ENCODE data around the gene ATG7. TPM values are rescaled to one million over a fixed set of nuclear protein-coding genes. Genes with fewer than 3 reads are reported as not detected.

ATG7 gene
- total RNA-seq, 2 experiments from 2014 or later, result 29.5 to 34.2 TPM

GRCh38 chr3:11552289-11553264 lies 280.4 kb downstream of the ATG7 start:
- H3K4me3 Mint-ChIP-seq, result no peak overlapping the region
- no peaks in the 10 kb centered on the region for H3K27me3 Mint-ChIP-seq
- POLR2A ChIA-PET, result no interaction called here
- no peak for DNase-seq
- peaks cover 21% of the 10 kb centered on the region for H3K36me3 Mint-ChIP-seq (ENCODE audit: low read depth)
- H3K4me1 Mint-ChIP-seq, result no peaks in the 10 kb centered on the region
- H3K27ac Mint-ChIP-seq, result no peak overlapping the region
- no peaks in the 10 kb centered on the region for H3K9me3 Mint-ChIP-seq
- CTCF ChIA-PET, result interaction anchor here (0.9 kb wide), 1 partner anchor 22 kb away, joined by 3 read pairs; no protein-coding TSS in a partner anchor

GRCh38 chr3:11553436-11554235 lies 281.4 kb downstream of the ATG7 start:
- CTCF ChIA-PET, result interaction anchor here (0.9 to 1.1 kb wide), 2 partner anchors 10 to 21 kb away, joined by 3 read pairs; no protein-coding TSS in a partner anchor
- no peaks in the 10 kb centered on the region for H3K27me3 Mint-ChIP-seq
- DNase-seq, result no peak
- no peak overlapping the region for H3K27ac Mint-ChIP-seq
- H3K4me1 Mint-ChIP-seq, result peaks cover 6% of the 10 kb centered on the region
- POLR2A ChIA-PET, result no interaction called here
- no peaks in the 10 kb centered on the region for H3K9me3 Mint-ChIP-seq
- peaks cover 25% of the 10 kb centered on the region for H3K36me3 Mint-ChIP-seq (ENCODE audit: low read depth)
- no peak overlapping the region for H3K4me3 Mint-ChIP-seq

DNA sequence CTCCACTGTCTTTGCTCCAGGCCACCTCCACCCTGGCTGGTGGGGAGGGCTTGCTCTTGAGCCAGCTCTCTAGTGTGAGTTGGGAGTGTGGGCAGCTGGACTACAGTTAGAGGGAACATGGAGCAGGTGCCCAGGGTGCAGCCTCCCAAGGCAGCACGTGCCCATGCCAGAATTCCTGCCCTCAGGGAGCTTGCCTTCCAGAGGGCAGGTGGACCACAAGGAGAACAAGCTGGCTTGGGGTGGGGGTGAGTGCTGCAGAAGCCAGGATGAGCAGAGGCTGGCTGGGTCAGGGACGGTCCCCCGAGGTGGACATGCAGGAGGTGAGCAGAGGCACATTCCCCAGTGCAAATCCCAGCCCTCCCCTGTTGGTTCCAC lies 282.0 kb downstream of the ATG7 start:
- Mint-ChIP-seq H3K27me3 (no peaks in the 10 kb centered on the region), H3K9me3 (no peaks in the 10 kb centered on the region), H3K4me3 (no peak overlapping the region), H3K4me1 (peaks cover 6% of the 10 kb centered on the region), H3K36me3 (ENCODE audit: low read depth) (peaks cover 25% of the 10 kb centered on the region), H3K27ac (no peak overlapping the region)
- POLR2A ChIA-PET, result no interaction called here
- no peak for DNase-seq
- CTCF ChIA-PET, result interaction anchor here (1.1 kb wide), 1 partner anchor 9 kb away, joined by 3 read pairs; no protein-coding TSS in a partner anchor

GRCh38 chr3:11554666-11555065 lies 282.5 kb downstream of the ATG7 start:
- H3K27me3 Mint-ChIP-seq, result no peaks in the 10 kb centered on the region

DNA sequence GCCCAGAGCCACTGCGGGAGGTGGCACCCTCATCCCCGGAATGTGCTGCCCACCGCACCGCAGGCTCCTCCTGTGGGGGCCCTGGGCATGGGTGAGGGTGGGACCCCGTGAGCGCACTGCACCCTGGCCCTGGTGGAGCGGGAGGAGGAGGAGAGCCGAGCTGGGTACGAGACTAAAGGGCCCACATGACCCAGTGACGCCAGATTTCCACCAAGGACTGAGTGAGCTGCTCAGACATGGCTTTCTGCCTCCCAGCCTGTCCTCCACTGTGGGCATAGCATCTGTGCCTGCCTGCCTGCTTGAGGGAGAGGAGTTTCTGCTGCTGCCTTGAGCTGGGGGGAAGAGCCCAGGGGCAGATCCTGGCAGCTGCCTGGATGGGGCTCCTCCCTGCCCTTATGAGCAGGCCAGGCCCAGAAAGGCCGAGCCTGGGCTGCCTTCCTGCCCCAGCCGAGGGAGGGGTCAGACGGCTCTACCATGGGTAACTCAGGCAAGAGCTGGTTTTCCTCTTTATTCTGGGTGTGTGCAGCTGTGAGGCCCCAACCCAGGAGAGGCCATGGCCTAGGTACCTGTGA lies 283.1 kb downstream of the ATG7 start:
- DNase-seq, result no peak
- Mint-ChIP-seq H3K9me3 (no peaks in the 10 kb centered on the region), H3K4me3 (no peak overlapping the region), H3K27ac (no peak overlapping the region), H3K36me3 (ENCODE audit: low read depth) (peaks cover 25% of the 10 kb centered on the region), H3K4me1 (peaks cover 6% of the 10 kb centered on the region), H3K27me3 (no peaks in the 10 kb centered on the region)
- POLR2A ChIA-PET, result no interaction called here
- CTCF ChIA-PET, result interaction anchor here (0.5 to 1.5 kb wide), 2 partner anchors 15 to 16 kb away, joined by 3 read pairs; no protein-coding TSS in a partner anchor

More at GRCh38 chr3:11554666-11555065, 282.5 kb downstream of the ATG7 start:
- ChIA-PET POLR2A (no interaction called here), CTCF (interaction anchor here (1.5 kb wide), 1 partner anchor 15 kb away, joined by 3 read pairs; no protein-coding TSS in a partner anchor)
- Mint-ChIP-seq H3K27ac (no peak overlapping the region), H3K9me3 (no peaks in the 10 kb centered on the region), H3K36me3 (ENCODE audit: low read depth) (peaks cover 25% of the 10 kb centered on the region), H3K4me1 (peaks cover 6% of the 10 kb centered on the region), H3K4me3 (no peak overlapping the region)
- DNase-seq, result no peak

GRCh38 chr3:11555881-11556633 lies 283.9 kb downstream of the ATG7 start:
- peaks cover 6% of the 10 kb centered on the region for H3K4me1 Mint-ChIP-seq
- no peak for DNase-seq
- ChIA-PET POLR2A (no interaction called here), CTCF (interaction anchor here (0.5 to 1.9 kb wide), 4 partner anchors 10 to 18 kb away, joined by 3 to 6 read pairs (median 4); no protein-coding TSS in a partner anchor)
- H3K27me3 Mint-ChIP-seq, result no peaks in the 10 kb centered on the region
- H3K9me3 Mint-ChIP-seq, result no peaks in the 10 kb centered on the region
- no peak overlapping the region for H3K4me3 Mint-ChIP-seq
- H3K36me3 Mint-ChIP-seq (ENCODE audit: low read depth), result peaks cover 25% of the 10 kb centered on the region
- peak overlapping the region; percentile 1 for H3K27ac Mint-ChIP-seq

DNA sequence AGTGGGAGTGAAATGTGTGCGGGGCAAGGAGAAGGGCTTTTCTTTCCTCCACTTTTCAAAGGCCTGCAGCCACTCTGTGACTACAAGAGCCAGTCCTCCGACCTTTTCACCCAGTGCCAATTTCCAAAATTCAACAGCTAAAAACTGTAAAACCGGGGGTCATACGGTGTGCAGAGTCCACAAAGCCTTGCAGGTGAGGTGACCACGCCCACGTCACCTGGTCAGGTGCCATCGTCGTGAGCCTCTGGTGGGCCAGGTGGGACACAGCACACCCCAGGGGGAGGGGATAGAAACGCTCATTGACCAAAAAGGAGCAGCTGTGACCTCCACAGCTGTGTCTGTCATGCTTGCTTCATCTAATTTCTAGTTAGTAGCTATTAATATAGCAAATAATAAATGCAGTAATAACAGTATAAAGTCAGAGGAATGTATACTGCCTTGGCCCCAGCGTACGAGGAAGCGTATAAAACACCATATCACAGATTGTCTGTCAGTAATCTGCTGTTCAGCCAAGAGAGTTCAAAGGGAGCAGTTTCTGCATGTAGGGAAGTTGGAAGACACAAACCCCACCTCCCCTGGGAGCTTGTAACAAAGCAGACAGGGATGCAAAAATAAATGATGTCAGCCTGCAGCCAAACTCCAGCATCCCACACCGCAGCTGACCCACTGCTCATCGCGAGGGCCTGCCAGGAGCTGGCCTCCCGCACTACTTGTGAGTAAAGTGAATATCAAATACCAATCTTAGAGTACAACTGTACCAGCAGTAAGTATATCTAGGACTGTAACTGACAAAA lies 284.9 kb downstream of the ATG7 start:
- peaks cover 6% of the 10 kb centered on the region for H3K4me1 Mint-ChIP-seq
- ChIA-PET CTCF (interaction anchor here (0.8 to 1.9 kb wide), 3 partner anchors 9 to 48 kb away, joined by 4 to 6 read pairs (median 4); no protein-coding TSS in a partner anchor), POLR2A (no interaction called here)
- no peak overlapping the region for H3K4me3 Mint-ChIP-seq
- no peak overlapping the region for H3K27ac Mint-ChIP-seq
- H3K27me3 Mint-ChIP-seq, result no peaks in the 10 kb centered on the region
- H3K36me3 Mint-ChIP-seq (ENCODE audit: low read depth), result peaks cover 25% of the 10 kb centered on the region
- no peaks in the 10 kb centered on the region for H3K9me3 Mint-ChIP-seq
- DNase-seq, result no peak

- ChIA-PET POLR2A (no interaction called here), CTCF (interaction anchor here (1.9 kb wide), 1 partner anchor 8 kb away, joined by 4 read pairs; no protein-coding TSS in a partner anchor)
- no peak overlapping the region for H3K27ac Mint-ChIP-seq
- no peaks in the 10 kb centered on the region for H3K9me3 Mint-ChIP-seq
- no peak overlapping the region for H3K4me3 Mint-ChIP-seq
- peaks cover 6% of the 10 kb centered on the region for H3K4me1 Mint-ChIP-seq
- DNase-seq, result no peak
- peaks cover 19% of the 10 kb centered on the region for H3K36me3 Mint-ChIP-seq (ENCODE audit: low read depth)
- no peaks in the 10 kb centered on the region for H3K27me3 Mint-ChIP-seq
These were observed 285.8 kb downstream of the ATG7 start for GRCh38 chr3:11558002-11558401.

DNA sequence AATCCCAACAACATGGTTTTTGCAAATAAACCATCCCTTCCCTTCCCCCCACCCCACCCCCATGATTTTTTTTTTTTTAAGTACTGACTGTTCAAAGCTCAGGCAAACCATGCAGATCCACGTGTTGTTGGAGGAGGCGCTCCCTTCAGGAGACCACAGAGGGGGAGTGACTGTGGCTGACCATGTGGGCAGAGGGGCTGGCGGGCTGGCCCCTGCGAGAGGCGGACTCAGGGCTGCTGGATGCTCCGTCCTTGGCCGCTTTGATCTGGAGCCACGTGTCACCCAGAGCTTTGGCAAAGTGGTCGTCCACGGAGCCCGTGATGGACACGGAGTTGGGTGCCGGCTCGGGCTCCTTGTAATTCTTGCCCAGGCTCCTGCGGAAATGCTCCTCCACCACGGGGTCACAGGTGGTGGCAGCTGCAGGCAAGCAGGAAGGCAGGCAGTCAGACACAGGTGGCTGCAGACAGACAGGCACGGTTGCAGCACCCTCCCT lies 286.3 kb downstream of the ATG7 start:
- no peak overlapping the region for H3K27ac Mint-ChIP-seq
- DNase-seq, result no peak

GRCh38 chr3:11558918-11559815 lies 287.0 kb downstream of the ATG7 start:
- H3K9me3 Mint-ChIP-seq, result no peaks in the 10 kb centered on the region
- peaks cover 6% of the 10 kb centered on the region for H3K4me1 Mint-ChIP-seq
- POLR2A ChIA-PET, result no interaction called here
- DNase-seq, result no peak
- H3K27ac Mint-ChIP-seq, result no peak overlapping the region
- H3K27me3 Mint-ChIP-seq, result no peaks in the 10 kb centered on the region
- H3K4me3 Mint-ChIP-seq, result no peak overlapping the region
- CTCF ChIA-PET, result interaction anchor here (0.6 kb wide), 1 partner anchor 265 kb away, joined by 3 read pairs; no protein-coding TSS in a partner anchor
- peaks cover 14% of the 10 kb centered on the region for H3K36me3 Mint-ChIP-seq (ENCODE audit: low read depth)

More for the DNA sequence above, 286.3 kb downstream of the ATG7 start:
- peaks cover 15% of the 10 kb centered on the region for H3K36me3 Mint-ChIP-seq (ENCODE audit: low read depth)
- H3K4me1 Mint-ChIP-seq, result peaks cover 6% of the 10 kb centered on the region
- POLR2A ChIA-PET, result no interaction called here
- H3K9me3 Mint-ChIP-seq, result no peaks in the 10 kb centered on the region
- no peaks in the 10 kb centered on the region for H3K27me3 Mint-ChIP-seq
- CTCF ChIA-PET, result interaction anchor here (1.9 kb wide), 1 partner anchor 8 kb away, joined by 4 read pairs; no protein-coding TSS in a partner anchor
- H3K4me3 Mint-ChIP-seq, result no peak overlapping the region
